ENCODE results near the gene UBAC2.

UBAC2 gene

DNA sequence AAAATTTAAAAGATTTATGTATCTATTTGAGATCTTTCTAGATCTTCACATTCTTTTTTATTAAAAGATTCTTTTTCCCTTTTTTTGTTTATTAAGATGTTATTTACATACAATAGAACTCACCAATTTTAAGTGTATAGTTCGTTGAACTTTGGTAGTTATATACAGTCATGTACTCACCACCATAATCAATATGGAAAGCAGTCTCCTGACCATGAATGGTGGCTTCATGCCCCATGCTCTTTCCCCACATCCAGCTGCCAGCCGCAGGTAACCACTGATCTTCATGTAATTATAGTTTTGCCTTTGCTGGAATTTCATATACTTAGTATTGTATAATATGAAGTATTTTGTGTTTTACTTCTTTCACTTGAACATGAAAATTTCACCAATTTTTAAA is 127.1 kb downstream of the UBAC2 start:
- no peak for DNase-seq (ENCODE audit: low read depth in 2 of 2)
- no peak overlapping the region for H3K4me3 ChIP-seq (replicated peaks in 1 of 2; ENCODE audit: low read depth in 2 of 2, low read length in 2 of 2)
- TF ChIP-seq, protein P1, sequence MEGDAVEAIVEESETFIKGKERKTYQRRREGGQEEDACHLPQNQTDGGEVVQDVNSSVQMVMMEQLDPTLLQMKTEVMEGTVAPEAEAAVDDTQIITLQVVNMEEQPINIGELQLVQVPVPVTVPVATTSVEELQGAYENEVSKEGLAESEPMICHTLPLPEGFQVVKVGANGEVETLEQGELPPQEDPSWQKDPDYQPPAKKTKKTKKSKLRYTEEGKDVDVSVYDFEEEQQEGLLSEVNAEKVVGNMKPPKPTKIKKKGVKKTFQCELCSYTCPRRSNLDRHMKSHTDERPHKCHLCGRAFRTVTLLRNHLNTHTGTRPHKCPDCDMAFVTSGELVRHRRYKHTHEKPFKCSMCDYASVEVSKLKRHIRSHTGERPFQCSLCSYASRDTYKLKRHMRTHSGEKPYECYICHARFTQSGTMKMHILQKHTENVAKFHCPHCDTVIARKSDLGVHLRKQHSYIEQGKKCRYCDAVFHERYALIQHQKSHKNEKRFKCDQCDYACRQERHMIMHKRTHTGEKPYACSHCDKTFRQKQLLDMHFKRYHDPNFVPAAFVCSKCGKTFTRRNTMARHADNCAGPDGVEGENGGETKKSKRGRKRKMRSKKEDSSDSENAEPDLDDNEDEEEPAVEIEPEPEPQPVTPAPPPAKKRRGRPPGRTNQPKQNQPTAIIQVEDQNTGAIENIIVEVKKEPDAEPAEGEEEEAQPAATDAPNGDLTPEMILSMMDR (IDR thresholded peaks at IDR 0.05; ENCODE audit: low read depth, low read length), result no peak

DNA sequence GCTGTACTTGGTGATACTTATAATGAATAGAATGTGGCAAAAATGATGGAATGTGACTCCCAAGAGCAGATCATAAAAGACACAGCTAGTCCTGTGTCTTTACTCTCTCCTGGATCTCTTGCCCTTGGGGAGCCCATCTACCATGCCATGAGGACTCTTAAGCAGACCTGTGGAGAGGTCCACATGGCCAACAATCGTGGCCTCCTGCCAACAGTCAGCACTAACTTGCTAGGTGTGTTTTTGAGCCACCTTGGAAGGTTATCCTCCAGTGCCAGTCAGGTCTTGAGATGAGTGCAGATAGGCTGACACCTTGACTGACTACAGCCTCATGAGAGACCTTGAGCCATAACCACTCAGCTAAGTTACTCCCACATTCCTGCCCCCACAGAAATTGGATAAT is 128.8 kb downstream of the UBAC2 start:
- H3K4me3 ChIP-seq (replicated peaks in 1 of 2; ENCODE audit: low read depth in 2 of 2, low read length in 2 of 2), result no peak overlapping the region
- no peak for DNase-seq (ENCODE audit: low read depth in 2 of 2)
- TF ChIP-seq, protein P1 (IDR thresholded peaks at IDR 0.05; ENCODE audit: low read depth, low read length), result no peak

DNA sequence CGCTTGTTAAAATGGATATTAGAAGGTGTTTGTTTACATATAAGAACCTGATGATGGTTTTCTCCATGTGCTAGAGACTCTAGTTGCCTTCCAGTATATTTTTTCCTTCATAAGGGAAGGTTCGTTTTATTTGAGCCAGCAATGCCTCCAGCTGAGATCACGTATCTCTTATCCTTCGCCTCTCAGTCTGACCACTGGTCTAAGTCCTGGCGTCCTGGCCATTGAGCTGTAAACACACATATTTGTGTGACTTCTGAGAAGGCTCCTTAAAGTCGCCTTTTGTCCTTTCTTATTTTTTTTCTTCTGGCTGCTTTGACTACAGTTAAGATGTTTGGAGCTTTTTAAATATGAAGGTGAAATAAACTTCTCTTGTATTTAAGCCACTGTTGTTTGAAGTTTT is 130.3 kb downstream of the UBAC2 start:
- no peak for DNase-seq (ENCODE audit: low read depth in 2 of 2)
- TF ChIP-seq, protein P1 (IDR thresholded peaks at IDR 0.05; ENCODE audit: low read depth, low read length), result no peak
- H3K4me3 ChIP-seq (replicated peaks in 1 of 2; ENCODE audit: low read depth in 2 of 2, low read length in 2 of 2), result no peak overlapping the region

DNA sequence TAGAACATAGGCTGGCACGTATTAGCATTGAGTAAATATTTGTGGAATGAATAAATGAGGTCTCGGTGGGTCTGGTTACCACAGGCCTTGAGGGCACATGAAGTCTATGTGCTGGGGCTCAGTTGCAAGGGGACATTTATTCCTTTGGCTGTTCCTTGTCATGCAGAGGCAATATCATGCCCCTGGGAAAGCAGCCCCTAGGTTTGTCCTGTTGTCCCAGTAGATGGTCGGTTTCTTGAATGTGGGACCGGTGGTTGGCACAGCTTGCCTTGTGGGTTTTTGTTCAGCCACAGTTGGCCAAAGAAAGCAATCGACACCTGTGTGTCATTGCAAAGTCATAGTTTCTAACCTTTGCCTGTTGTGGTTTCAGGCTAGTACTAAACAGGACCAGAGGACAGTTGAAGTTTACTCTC is 131.2 kb downstream of the UBAC2 start:
- TF ChIP-seq, protein P1 (IDR thresholded peaks at IDR 0.05; ENCODE audit: low read depth, low read length), result no peak
- no peak overlapping the region for H3K4me3 ChIP-seq (replicated peaks in 1 of 2; ENCODE audit: low read depth in 2 of 2, low read length in 2 of 2)
- no peak for DNase-seq (ENCODE audit: low read depth in 2 of 2)

DNA sequence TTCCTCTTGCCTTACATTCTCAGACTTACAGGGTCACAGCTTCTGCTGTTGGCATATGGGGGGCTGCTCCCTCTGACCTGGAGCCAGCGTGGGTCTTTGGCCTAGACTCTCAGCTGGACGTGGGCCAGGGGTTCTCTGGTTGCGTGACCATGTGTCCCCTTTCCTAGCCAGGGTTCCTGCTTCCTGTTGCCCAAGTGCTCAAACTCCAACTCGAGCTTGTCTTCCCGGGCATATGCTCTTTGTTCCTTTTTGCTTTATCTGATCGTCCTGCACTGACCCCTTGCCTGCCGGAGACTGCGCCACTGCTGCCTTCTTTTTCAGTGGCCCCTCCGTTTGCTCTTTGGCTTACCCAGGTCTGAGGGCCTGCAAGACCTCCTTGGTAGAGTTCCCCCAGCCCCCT is 131.8 kb downstream of the UBAC2 start:
- TF ChIP-seq, protein P1 (IDR thresholded peaks at IDR 0.05; ENCODE audit: low read depth, low read length), result no peak
- H3K4me3 ChIP-seq (replicated peaks in 1 of 2; ENCODE audit: low read depth in 2 of 2, low read length in 2 of 2), result no peak overlapping the region
- DNase-seq (ENCODE audit: low read depth in 2 of 2), result no peak

DNA sequence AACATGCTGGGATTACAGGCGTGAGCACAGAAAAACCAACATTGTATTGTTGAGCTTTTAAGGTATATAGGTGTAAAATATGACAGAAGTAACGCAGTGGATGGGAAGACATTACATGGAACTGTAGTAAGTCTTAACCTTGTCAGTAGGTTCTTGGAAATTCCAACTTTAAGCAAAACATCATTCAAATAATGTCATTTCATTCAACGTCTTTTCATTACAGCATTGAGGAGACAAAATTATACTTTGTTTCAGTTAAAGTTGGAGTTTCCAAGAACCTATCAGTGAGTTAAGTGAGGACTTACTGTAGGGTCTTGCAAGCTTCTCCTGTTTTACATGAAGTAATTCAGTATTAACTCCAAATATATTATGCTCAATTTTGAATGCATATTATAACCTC is 133.6 kb downstream of the UBAC2 start:
- DNase-seq (ENCODE audit: low read depth in 2 of 2), result no peak
- H3K4me3 ChIP-seq (replicated peaks in 1 of 2; ENCODE audit: low read depth in 2 of 2, low read length in 2 of 2), result no peak overlapping the region
- TF ChIP-seq, protein P1 (IDR thresholded peaks at IDR 0.05; ENCODE audit: low read depth, low read length), result no peak

DNA sequence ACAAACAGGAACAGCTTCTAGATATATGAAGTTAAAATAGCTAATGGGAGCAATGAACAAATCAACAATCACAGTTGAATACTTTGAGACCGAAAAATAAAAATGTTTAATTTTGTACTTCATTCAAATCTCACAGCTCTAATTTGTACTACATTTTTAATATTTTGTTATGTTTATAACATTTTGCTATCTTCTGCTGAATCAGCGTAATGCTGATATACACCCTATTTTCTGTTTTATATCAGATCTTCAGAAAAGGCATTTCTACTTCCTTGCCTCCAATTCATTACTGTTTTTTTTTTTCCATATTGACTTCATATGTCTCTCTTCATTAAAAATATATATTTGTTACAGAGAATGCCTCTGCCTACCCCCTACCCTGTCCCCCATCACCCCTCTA is 134.4 kb downstream of the UBAC2 start:
- no peak for DNase-seq (ENCODE audit: low read depth in 2 of 2)
- TF ChIP-seq, protein P1 (IDR thresholded peaks at IDR 0.05; ENCODE audit: low read depth, low read length), result no peak

More for the DNA sequence above, 134.4 kb downstream of the UBAC2 start:
- H3K4me3 ChIP-seq (replicated peaks in 1 of 2; ENCODE audit: low read depth in 2 of 2, low read length in 2 of 2), result no peak overlapping the region

Measured in cardiac fibroblast (primary cell).